PFSK-1 (cell line): Measurements from ENCODE around the gene TEKT5.

Experiments used
- FOXP2 ChIP-seq: optimal IDR thresholded peaks from 2 replicates; pipeline ENCODE3; 2011; ENCODE audit warnings: borderline replicate concordance, control low read depth, inconsistent platforms; ENCODE audit not compliant: insufficient read depth; ENCODE audit errors: extremely low read length, extremely low read depth
- POLR2AphosphoS5 ChIP-seq: IDR thresholded peaks from 2 replicates; pipeline ENCODE4 v1.6.1; 2012; ENCODE audit warnings: low read depth, mild to moderate bottlenecking, control low read depth, low read length, moderate library complexity
- TAF1 ChIP-seq: IDR thresholded peaks from 2 replicates; pipeline ENCODE4 v1.6.1; 2012; ENCODE audit warnings: low read length, control low read depth, borderline replicate concordance; ENCODE audit not compliant: insufficient read depth
- TF ChIP-seq, protein P1 (sequence below), 2 experiments: IDR thresholded peaks; 2 replicates each; pipeline versions ENCODE4 v1.6.1 to v1.8.0; 2011 to 2012; ENCODE audit warnings: low read depth in 2 of 2, low read length in 2 of 2, control low read depth in 1 of 2, inconsistent platforms in 1 of 2, mild to moderate bottlenecking in 1 of 2, moderate library complexity in 1 of 2; ENCODE audit not compliant: insufficient read depth in 1 of 2

DNA sequence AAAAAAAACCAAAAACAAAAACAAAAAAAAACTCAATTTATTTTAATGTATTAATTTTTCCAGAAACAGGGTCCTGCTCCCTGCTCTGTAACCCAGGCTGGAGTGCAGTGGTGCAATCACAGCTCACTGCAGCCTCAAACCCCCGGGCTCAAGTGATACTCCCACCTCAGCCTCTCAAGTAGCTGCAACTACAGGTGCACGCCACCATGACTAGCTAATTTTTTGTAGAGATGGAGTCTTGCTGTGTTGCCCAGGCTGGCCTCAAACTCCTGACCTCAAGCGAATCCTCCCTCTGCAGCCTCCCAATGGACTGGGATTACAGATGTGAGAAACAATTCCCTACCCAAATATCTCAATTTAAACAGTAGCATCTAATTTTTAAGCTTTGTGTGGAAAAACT, 89.1 kb downstream of the TEKT5 start:
- TF ChIP-seq, protein P1, sequence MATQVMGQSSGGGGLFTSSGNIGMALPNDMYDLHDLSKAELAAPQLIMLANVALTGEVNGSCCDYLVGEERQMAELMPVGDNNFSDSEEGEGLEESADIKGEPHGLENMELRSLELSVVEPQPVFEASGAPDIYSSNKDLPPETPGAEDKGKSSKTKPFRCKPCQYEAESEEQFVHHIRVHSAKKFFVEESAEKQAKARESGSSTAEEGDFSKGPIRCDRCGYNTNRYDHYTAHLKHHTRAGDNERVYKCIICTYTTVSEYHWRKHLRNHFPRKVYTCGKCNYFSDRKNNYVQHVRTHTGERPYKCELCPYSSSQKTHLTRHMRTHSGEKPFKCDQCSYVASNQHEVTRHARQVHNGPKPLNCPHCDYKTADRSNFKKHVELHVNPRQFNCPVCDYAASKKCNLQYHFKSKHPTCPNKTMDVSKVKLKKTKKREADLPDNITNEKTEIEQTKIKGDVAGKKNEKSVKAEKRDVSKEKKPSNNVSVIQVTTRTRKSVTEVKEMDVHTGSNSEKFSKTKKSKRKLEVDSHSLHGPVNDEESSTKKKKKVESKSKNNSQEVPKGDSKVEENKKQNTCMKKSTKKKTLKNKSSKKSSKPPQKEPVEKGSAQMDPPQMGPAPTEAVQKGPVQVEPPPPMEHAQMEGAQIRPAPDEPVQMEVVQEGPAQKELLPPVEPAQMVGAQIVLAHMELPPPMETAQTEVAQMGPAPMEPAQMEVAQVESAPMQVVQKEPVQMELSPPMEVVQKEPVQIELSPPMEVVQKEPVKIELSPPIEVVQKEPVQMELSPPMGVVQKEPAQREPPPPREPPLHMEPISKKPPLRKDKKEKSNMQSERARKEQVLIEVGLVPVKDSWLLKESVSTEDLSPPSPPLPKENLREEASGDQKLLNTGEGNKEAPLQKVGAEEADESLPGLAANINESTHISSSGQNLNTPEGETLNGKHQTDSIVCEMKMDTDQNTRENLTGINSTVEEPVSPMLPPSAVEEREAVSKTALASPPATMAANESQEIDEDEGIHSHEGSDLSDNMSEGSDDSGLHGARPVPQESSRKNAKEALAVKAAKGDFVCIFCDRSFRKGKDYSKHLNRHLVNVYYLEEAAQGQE (IDR thresholded peaks at IDR 0.05; ENCODE audit: insufficient read depth in 1 of 2, low read depth in 2 of 2, low read length in 2 of 2): no peak
- TF ChIP-seq TAF1 (no peak), POLR2AphosphoS5 (no peak), FOXP2 (no peak)
